NB4 (cell line): ENCODE results near the gene IREB2.

ENCODE experiments used
- CTCF ChIP-seq: IDR thresholded peaks from one replicate; pipeline ENCODE4 v1.5.1; 2012; ENCODE audit warnings: low read depth, low read length
- POLR2A ChIP-seq: IDR thresholded peaks from 2 replicates; pipeline ENCODE4 v1.6.1; 2011; ENCODE audit warnings: mild to moderate bottlenecking; ENCODE audit not compliant: insufficient read length; ENCODE audit errors: extremely low read depth

GRCh38 chr15:78455749-78456148, 17.7 kb downstream of the IREB2 start:
- no peak for TF ChIP-seq CTCF
- no peak for TF ChIP-seq POLR2A
